Peyer's patch (tissue), 4 donors: Measurements from ENCODE around the gene EYA4. TPM values are rescaled to one million over a fixed set of nuclear protein-coding genes. Genes with fewer than 3 reads are reported as not detected.

Source experiments
- DNase-seq, 3 donors: peaks; one replicate each; pipeline ENCODE4 v3.0.0-alpha.2; 2017 to 2019
- H3K27ac ChIP-seq, 4 donors: fragments of 200-600 bp; sonication (generic); one replicate each; pipeline ENCODE4 v1.5.1; 2016 to 2019
- H3K27me3 ChIP-seq, 2 donors: fragments of 200-600 bp; sonication (generic); one replicate each; pipeline ENCODE4 v1.5.1; 2019
- H3K36me3 ChIP-seq, 3 donors: fragments of 200-600 bp; sonication (generic); one replicate each; pipeline ENCODE4 v1.5.1; 2016 to 2019
- H3K4me1 ChIP-seq, 4 donors: fragments of 200-600 bp; sonication (generic); one replicate each; pipeline ENCODE4 v1.5.1; 2016 to 2019
- H3K4me3 ChIP-seq, 4 donors: fragments of 200-600 bp; sonication (generic); 1 replicate in 3 of 4; 2 replicates in 1 of 4; pipeline ENCODE4 v1.5.1; 2016 to 2019; ENCODE audit warnings: mild to moderate bottlenecking in 1 of 4
- H3K9me3 ChIP-seq, 4 donors: fragments of 200-600 bp; sonication (generic); one replicate each; pipeline ENCODE4 v1.5.1; 2016 to 2019; ENCODE audit warnings: mild to moderate bottlenecking in 1 of 4
- CTCF ChIP-seq, 6 experiments: fragments of 450-650 bp in 4 of 6; fragments of 200-600 bp in 2 of 6; sonication (generic) in 1 of 6; IDR thresholded peaks; one replicate each; pipeline ENCODE4 v1.5.1; 2017 to 2019; ENCODE audit warnings: antibody characterized with exemption in 6 of 6, mild to moderate bottlenecking in 3 of 6, moderate library complexity in 1 of 6
- POLR2A ChIP-seq, 2 donors: fragments of 450-650 bp; IDR thresholded peaks; one replicate each; pipeline ENCODE4 v1.5.1; 2017; ENCODE audit warnings: antibody characterized with exemption in 2 of 2, mild to moderate bottlenecking in 2 of 2, moderate library complexity in 2 of 2
- total RNA-seq, 4 donors: library from RNA; depleted of rRNA; stranded (reverse); fragments of >200 nt; gene quantifications; one replicate each; pipeline ENCODE4 v1.1.0, GENCODE V29; 2016

Gene EYA4
- total RNA-seq, 4 donors from 2014 or later = 0.19 to 3.3 (median 1.3) TPM; not detected in 1

DNA sequence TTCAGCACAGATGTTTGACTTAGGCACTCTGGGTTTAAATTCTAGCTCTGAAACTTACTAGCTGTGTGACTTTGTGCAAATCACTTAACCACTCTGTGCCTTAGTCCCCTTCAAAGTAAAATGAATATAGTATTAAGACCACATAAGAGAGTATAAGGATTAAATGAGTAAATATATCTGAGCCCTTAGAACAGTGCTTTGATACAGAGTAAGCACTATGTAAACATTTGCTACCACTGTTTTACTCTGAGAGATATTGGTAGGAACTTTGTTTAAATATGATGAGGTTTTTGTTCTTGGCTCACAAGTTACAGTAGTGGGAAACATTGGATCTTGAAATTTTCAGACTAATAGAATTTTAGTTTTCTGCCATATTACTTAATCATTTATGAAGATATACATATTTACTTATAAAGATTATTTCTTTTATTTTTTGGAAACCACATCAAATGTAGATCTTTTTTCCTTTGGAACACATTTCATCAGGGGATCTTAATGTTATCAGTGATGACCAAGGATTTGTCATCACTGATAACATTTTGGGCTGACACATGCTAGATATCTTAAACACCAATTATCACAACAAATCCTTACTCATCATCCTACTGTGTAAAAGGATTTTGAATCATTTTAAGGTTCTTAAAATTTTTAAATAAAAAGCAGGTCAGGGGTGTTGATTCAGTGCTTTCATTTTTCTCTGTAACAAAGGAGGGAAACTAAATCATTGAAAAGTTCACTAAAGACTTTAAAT lies 226.2 kb downstream of the EYA4 start:
- TF ChIP-seq CTCF (IDR thresholded peaks at IDR 0.05) (no peak), POLR2A (IDR thresholded peaks at IDR 0.05) (no peak)
- Histone ChIP-seq H3K27ac (no peak overlapping the region), H3K9me3 (no peaks in the 10 kb centered on the region), H3K4me3 (no peak overlapping the region), H3K4me1 (no peaks in the 10 kb centered on the region), H3K36me3 (no peaks in the 10 kb centered on the region), H3K27me3 (no peaks in the 10 kb centered on the region)
- no peak for DNase-seq

DNA sequence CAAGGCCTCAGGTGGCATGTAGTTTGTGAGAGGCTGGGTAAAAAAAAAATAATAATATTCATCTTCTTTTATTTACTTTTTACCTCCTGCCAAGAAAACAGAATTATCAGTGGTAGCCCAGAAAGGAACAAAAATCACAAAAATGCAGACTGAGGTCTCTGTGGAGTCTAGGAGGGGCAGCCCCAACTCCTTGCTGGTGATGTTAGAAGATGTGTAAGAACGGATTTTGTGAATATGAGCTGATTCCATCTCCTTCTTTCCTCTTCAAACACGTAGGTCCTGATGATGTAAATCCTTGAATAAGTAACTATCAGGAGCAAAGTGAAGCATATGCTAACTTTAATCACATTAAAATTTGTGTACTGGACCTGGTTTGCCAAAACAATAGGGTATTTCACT lies 226.8 kb downstream of the EYA4 start:
- TF ChIP-seq POLR2A (IDR thresholded peaks at IDR 0.05) (no peak), CTCF (IDR thresholded peaks at IDR 0.05) (no peak)
- H3K36me3 ChIP-seq = no peaks in the 10 kb centered on the region
- H3K27ac ChIP-seq = no peak overlapping the region
- H3K27me3 ChIP-seq = no peaks in the 10 kb centered on the region
- H3K4me3 ChIP-seq = no peak overlapping the region
- no peaks in the 10 kb centered on the region for H3K9me3 ChIP-seq
- no peak for DNase-seq
- no peaks in the 10 kb centered on the region for H3K4me1 ChIP-seq

GRCh38 chr6:133468591-133468990 lies 227.4 kb downstream of the EYA4 start:
- TF ChIP-seq POLR2A (IDR thresholded peaks at IDR 0.05) = no peak
- TF ChIP-seq CTCF (IDR thresholded peaks at IDR 0.05) = no peak
- H3K4me3 ChIP-seq = no peak overlapping the region
- H3K9me3 ChIP-seq = no peaks in the 10 kb centered on the region
- H3K27ac ChIP-seq = no peak overlapping the region
- no peaks in the 10 kb centered on the region for H3K4me1 ChIP-seq
- DNase-seq = no peak
- no peaks in the 10 kb centered on the region for H3K27me3 ChIP-seq
- H3K36me3 ChIP-seq = no peaks in the 10 kb centered on the region

DNA sequence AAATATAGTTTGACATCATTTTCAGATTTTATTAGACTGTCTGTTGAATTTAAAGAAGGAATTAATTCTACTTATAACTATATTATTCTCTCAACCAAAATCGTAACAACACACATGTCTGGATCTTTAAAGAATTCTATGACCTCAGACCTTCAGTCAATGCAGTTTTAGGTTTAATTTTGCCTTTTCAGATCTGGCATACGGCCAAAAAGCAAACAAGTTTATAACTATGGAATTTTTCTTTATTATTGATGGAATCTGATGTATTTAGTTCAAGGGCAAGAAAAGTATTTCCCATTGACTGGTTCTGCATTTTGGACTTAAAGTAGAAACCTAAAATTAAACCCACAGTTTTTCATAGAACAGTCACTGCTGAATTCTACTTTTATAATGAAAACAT lies 233.4 kb downstream of the EYA4 start:
- DNase-seq = no peak
- Histone ChIP-seq H3K36me3 (no peaks in the 10 kb centered on the region), H3K9me3 (no peaks in the 10 kb centered on the region), H3K4me1 (no peaks in the 10 kb centered on the region), H3K4me3 (no peak overlapping the region), H3K27ac (no peak overlapping the region), H3K27me3 (no peaks in the 10 kb centered on the region)
- TF ChIP-seq POLR2A (IDR thresholded peaks at IDR 0.05) (no peak), CTCF (IDR thresholded peaks at IDR 0.05) (no peak)

DNA sequence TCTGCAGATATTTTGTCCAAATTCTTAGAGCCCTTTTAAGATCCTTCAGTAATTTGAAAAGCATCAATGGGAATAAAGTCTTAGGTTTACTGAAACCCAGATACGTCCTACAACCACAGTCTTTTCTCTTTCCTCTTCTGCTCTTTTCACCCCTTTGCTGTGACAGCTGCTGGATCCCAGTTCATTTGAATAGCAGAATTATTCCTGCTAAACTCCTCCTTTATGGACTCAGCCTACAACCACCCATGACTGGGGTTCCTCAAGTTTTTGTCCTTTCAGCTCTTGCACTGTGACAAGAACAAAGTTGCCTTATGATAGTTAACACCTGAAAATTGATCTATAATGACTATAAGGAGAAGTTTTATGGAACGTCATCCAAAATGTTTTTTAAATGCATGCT lies 237.5 kb downstream of the EYA4 start:
- no peaks in the 10 kb centered on the region for H3K4me1 ChIP-seq
- TF ChIP-seq CTCF (IDR thresholded peaks at IDR 0.05) (no peak), POLR2A (IDR thresholded peaks at IDR 0.05) (no peak)
- H3K27me3 ChIP-seq = no peaks in the 10 kb centered on the region
- no peaks in the 10 kb centered on the region for H3K36me3 ChIP-seq
- H3K4me3 ChIP-seq = no peak overlapping the region
- no peak overlapping the region for H3K27ac ChIP-seq
- no peaks in the 10 kb centered on the region for H3K9me3 ChIP-seq
- DNase-seq = no peak
